ENCODE results near the gene NEK11.
A peak's percentile ranks its signal among the peaks of the same experiment; 100 is the strongest.

NEK11 gene

DNA sequence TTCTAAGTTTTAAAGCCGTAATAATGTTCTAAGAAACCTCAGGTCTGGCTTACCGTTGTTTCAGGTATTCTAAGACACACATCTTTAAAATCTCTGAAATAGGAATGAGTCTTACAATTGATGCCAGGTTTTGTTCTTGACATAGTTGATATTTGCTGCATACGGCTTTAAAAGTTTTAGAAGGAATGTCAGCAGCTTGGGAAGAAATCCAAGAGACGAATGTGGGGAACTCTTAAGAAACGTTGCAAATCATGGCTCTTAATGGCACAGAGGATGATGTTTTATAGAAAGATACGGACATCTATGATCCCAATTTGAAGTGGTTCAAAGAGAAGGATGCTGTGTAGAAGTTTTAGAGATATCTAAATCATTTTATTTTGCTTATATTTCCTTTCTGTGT lies 366.4 kb downstream of the NEK11 start:
- H3K4me3 ChIP-seq (ENCODE audit: low read length), result no peak overlapping the region
- TF ChIP-seq, protein P1, sequence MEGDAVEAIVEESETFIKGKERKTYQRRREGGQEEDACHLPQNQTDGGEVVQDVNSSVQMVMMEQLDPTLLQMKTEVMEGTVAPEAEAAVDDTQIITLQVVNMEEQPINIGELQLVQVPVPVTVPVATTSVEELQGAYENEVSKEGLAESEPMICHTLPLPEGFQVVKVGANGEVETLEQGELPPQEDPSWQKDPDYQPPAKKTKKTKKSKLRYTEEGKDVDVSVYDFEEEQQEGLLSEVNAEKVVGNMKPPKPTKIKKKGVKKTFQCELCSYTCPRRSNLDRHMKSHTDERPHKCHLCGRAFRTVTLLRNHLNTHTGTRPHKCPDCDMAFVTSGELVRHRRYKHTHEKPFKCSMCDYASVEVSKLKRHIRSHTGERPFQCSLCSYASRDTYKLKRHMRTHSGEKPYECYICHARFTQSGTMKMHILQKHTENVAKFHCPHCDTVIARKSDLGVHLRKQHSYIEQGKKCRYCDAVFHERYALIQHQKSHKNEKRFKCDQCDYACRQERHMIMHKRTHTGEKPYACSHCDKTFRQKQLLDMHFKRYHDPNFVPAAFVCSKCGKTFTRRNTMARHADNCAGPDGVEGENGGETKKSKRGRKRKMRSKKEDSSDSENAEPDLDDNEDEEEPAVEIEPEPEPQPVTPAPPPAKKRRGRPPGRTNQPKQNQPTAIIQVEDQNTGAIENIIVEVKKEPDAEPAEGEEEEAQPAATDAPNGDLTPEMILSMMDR (conservative IDR thresholded peaks at IDR 0.05; ENCODE audit: low read length), result no peak
- DNase-seq (ENCODE audit: low read depth), result peak; percentile 50

DNA sequence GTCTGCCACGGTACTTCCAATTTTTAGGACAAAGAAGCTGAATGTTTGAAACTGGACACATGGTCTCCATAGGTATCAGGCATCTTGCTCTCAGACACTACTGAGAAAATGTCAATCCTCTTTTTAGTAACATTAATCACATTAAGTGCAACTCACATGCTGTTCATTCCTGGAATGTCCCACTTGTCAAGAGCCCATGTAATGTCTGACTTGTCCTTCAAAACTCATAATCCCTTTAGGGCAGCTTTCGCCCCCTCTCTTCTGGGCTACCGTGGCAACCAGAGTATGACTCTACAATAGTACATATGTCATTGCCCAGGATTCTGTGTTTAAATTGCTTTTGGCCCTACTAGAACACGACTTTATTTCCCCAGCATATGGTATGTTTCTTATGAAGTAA lies 367.2 kb downstream of the NEK11 start:
- TF ChIP-seq, protein P1 (conservative IDR thresholded peaks at IDR 0.05; ENCODE audit: low read length), result no peak
- no peak overlapping the region for H3K4me3 ChIP-seq (ENCODE audit: low read length)
- no peak for DNase-seq (ENCODE audit: low read depth)

DNA sequence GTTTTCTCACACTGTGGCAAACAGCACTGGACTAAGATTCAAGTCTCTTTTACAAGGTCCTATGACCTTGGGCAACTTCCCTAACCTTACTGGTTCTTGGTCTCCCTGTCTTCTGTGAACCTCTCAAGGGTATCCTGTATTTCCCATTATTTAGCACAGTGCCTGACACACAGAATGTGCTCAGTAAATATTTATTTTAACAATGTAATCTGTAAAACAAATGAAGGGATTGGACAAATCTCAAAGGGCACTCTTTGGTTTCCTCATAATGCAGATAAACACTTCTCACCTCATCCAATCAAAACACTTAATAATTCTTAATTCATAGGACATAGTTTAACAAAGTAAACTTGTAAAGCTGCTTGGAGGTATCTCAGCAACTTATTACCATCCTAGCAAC lies 367.7 kb downstream of the NEK11 start:
- DNase-seq (ENCODE audit: low read depth), result no peak
- TF ChIP-seq, protein P1 (conservative IDR thresholded peaks at IDR 0.05; ENCODE audit: low read length), result no peak

DNA sequence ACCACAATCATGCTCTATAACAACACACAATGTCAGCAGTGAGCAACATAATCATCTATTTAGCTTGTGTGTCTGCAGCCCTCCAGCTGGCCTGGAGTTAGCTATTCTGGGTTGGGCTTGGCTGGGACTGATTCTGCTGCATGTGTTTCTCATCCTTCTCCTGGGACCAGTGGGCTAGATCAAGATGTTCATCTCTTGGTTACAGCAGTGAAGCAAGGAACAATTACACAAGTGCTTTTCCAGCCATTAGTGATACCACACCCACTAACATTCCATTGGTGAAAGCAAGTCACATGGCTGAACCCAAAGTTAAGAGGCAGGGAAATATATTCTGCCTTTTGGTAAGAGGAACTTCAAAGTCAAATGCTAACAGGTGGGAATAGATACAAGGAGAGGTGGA lies 369.5 kb downstream of the NEK11 start:
- H3K4me3 ChIP-seq (ENCODE audit: low read length), result no peak overlapping the region
- TF ChIP-seq, protein P1 (conservative IDR thresholded peaks at IDR 0.05; ENCODE audit: low read length), result no peak
- DNase-seq (ENCODE audit: low read depth), result peak; percentile 85

More for the DNA sequence above, 367.7 kb downstream of the NEK11 start:
- H3K4me3 ChIP-seq (ENCODE audit: low read length), result no peak overlapping the region

DNA sequence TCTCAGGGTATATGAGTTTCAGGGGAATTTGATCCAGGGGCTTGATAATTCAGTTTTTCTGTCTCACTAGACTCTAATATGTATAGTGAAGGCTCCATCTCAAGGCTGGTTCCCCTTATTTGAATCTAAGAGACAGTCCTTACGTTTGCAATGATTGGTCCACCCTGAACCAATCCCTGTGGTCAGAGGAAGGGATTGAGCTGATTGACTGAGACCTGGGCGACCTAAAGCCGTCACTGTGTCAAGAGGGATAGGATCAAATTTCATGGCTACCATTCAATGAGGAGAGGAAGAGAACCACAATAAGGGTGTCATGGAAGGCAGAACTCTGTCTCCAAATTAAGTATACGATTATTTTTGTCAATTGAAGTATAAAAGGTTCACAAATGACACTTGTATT lies 371.2 kb downstream of the NEK11 start:
- TF ChIP-seq, protein P1 (conservative IDR thresholded peaks at IDR 0.05; ENCODE audit: low read length), result no peak
- DNase-seq (ENCODE audit: low read depth), result no peak
- H3K4me3 ChIP-seq (ENCODE audit: low read length), result no peak overlapping the region

All from AG10803 (cell line).